GM18867 (cell line): Measurements from ENCODE around the gene CHKA.

ENCODE experiments used
- ATAC-seq: cut with Tn5 transposase; IDR thresholded peaks from one replicate; pipeline ENCODE4 v1.9.1; 2021; ENCODE audit warnings: mild to moderate bottlenecking, moderate library complexity; ENCODE audit not compliant: unreplicated experiment

The CHKA gene

GRCh38 chr11:68004551-68005335, 116.4 kb downstream of the CHKA start:
- ATAC-seq, result no peak

- peak; percentile 61 for ATAC-seq
Observed at GRCh38 chr11:68003846-68004550, 117.2 kb downstream of the CHKA start, which contains the start of gene UNC93B1. UNC93B1 (minus strand) TSS chr11:68004097; CDS start chr11:68004043, 54 bp downstream.

- peak; percentile 42 for ATAC-seq
Observed at GRCh38 chr11:68002938-68003845, 118.0 kb downstream of the CHKA start.
